Upper lobe of left lung (tissue), 6 donors: Measurements from ENCODE around the gene EBF3. TPM values are rescaled to one million over a fixed set of nuclear protein-coding genes. Genes with fewer than 3 reads are reported as not detected.

Experiments
- ATAC-seq, 2 donors: fragments of 200-7000 bp; cut with Tn5 transposase; one replicate each; pipeline ENCODE4 v1.9.1; 2022; ENCODE audit warnings: mild to moderate bottlenecking in 2 of 2, moderate library complexity in 2 of 2; ENCODE audit not compliant: low FRiP score in 2 of 2
- DNase-seq, 2 donors: peaks; one replicate each; pipeline ENCODE4 v3.0.0-alpha.2; 2019 to 2020
- H3K27ac ChIP-seq, 4 donors: fragments of 200-600 bp; sonication (generic); one replicate each; pipeline ENCODE4 v1.5.1; 2016 to 2019
- H3K27me3 ChIP-seq, 4 donors: fragments of 200-600 bp; sonication (generic); one replicate each; pipeline ENCODE4 v1.5.1; 2017 to 2019
- H3K36me3 ChIP-seq, 4 donors: fragments of 200-600 bp; sonication (generic); one replicate each; pipeline ENCODE4 v1.5.1; 2016 to 2019
- H3K4me1 ChIP-seq, 4 donors: fragments of 200-600 bp; sonication (generic); one replicate each; pipeline ENCODE4 v1.5.1; 2018 to 2019
- H3K4me3 ChIP-seq, 4 donors: fragments of 200-600 bp; sonication (generic); one replicate each; pipeline ENCODE4 v1.5.1; 2017 to 2019; ENCODE audit warnings: mild to moderate bottlenecking in 2 of 4, moderate library complexity in 1 of 4
- H3K9me3 ChIP-seq, 4 donors: fragments of 200-600 bp; sonication (generic); one replicate each; pipeline ENCODE4 v1.5.1; 2018 to 2019
- CTCF ChIP-seq, 6 experiments: fragments of 450-650 bp in 4 of 6; fragments of 200-600 bp in 2 of 6; sonication (generic) in 2 of 6; IDR thresholded peaks; one replicate each; pipeline ENCODE4 v1.5.1; 2016 to 2019; ENCODE audit warnings: antibody characterized with exemption in 6 of 6
- EP300 ChIP-seq, 4 donors: sonication (generic); formaldehyde crosslinking; IDR thresholded peaks; one replicate each; pipeline ENCODE4 v1.5.1; 2017; ENCODE audit warnings: antibody characterized with exemption in 4 of 4, control low read depth in 2 of 4
- POLR2A ChIP-seq, 4 donors: fragments of 450-650 bp; IDR thresholded peaks; one replicate each; pipeline ENCODE4 v1.5.1; 2016 to 2017; ENCODE audit warnings: antibody characterized with exemption in 4 of 4, mild to moderate bottlenecking in 2 of 4
- POLR2AphosphoS5 ChIP-seq, 2 donors: sonication (generic); formaldehyde crosslinking; IDR thresholded peaks; one replicate each; pipeline ENCODE4 v1.5.1; 2017; ENCODE audit warnings: antibody characterized with exemption in 2 of 2
- WGBS, 2 donors: methylation state at CpG; one replicate each; pipeline ENCODE4 v1.1.5; 2017 to 2018; 5-methylcytosine and 5-hydroxymethylcytosine counted together
- total RNA-seq, 6 donors: library from RNA; depleted of rRNA in 4 of 6; stranded (reverse); fragments of >200 nt in 4 of 6; gene quantifications; one replicate each; pipeline versions ENCODE4 v1.1.0 to v1.2.1, GENCODE V29; 2016 to 2021
- donor health status: DM: no; HTN: no; CAD: no; lungs with moderate emphysema.
- donor health status: DM: no; HTN: yes; CAD: no; lungs with severe emphysema.

Gene EBF3
- total RNA-seq, 6 donors from 2014 or later, result 0.06 to 0.51 TPM; not detected in 4

GRCh38 chr10:129852829-129853561 is 111.1 kb downstream of the EBF3 start:
- ATAC-seq, result no peak
- 25 to 34% methylated on average over 6 to 13 of the region's 13 CpGs for WGBS, 2 donors
- Histone ChIP-seq H3K9me3 (peaks cover 0 to 6% (median 0%) of the 10 kb centered on the region in 4 donors), H3K4me3 (peak overlapping the region in 1 of 4 donors; percentile 17), H3K4me1 (peaks cover 3 to 8% (median 7%) of the 10 kb centered on the region in 4 donors), H3K27me3 (no peaks in the 10 kb centered on the region), H3K36me3 (no peaks in the 10 kb centered on the region), H3K27ac (no peak overlapping the region)
- TF ChIP-seq POLR2A (IDR thresholded peaks at IDR 0.05) (no peak), CTCF (IDR thresholded peaks at IDR 0.05) (no peak), EP300 (IDR thresholded peaks at IDR 0.05) (no peak), POLR2AphosphoS5 (IDR thresholded peaks at IDR 0.05) (no peak)
- DNase-seq, result no peak

- WGBS, 2 donors, result 91 to 93% methylated on average over 18 to 19 of the region's 19 CpGs
- Histone ChIP-seq H3K4me3 (no peak overlapping the region), H3K9me3 (peaks cover 0 to 6% (median 0%) of the 10 kb centered on the region in 4 donors), H3K36me3 (no peaks in the 10 kb centered on the region), H3K4me1 (peaks cover 3 to 8% (median 7%) of the 10 kb centered on the region in 4 donors), H3K27ac (no peak overlapping the region), H3K27me3 (no peaks in the 10 kb centered on the region)
- TF ChIP-seq CTCF (IDR thresholded peaks at IDR 0.05), result no peak
- TF ChIP-seq POLR2A (IDR thresholded peaks at IDR 0.05), result no peak
- no peak for TF ChIP-seq POLR2AphosphoS5 (IDR thresholded peaks at IDR 0.05)
- no peak for TF ChIP-seq EP300 (IDR thresholded peaks at IDR 0.05)
- ATAC-seq, result no peak
- no peak for DNase-seq
These were observed 112.0 kb downstream of the EBF3 start for GRCh38 chr10:129851941-129852640.

- Histone ChIP-seq H3K36me3 (no peaks in the 10 kb centered on the region), H3K4me3 (no peak overlapping the region), H3K27me3 (no peaks in the 10 kb centered on the region), H3K4me1 (peaks cover 3 to 8% (median 7%) of the 10 kb centered on the region in 4 donors), H3K9me3 (no peaks in the 10 kb centered on the region), H3K27ac (no peak overlapping the region)
- DNase-seq (peak in 1 of 2 donors; percentile 50), ATAC-seq (no peak)
- 75 to 86% methylated on average over 6 to 13 of the region's 13 CpGs for WGBS, 2 donors
- TF ChIP-seq POLR2A (IDR thresholded peaks at IDR 0.05) (no peak), POLR2AphosphoS5 (IDR thresholded peaks at IDR 0.05) (no peak), EP300 (IDR thresholded peaks at IDR 0.05) (no peak), CTCF (IDR thresholded peaks at IDR 0.05) (no peak)
These were observed 113.3 kb downstream of the EBF3 start for GRCh38 chr10:129850790-129851189.

- Histone ChIP-seq H3K4me3 (no peak overlapping the region), H3K36me3 (no peaks in the 10 kb centered on the region), H3K4me1 (peaks cover 3 to 8% (median 7%) of the 10 kb centered on the region in 4 donors), H3K27ac (no peak overlapping the region), H3K9me3 (no peaks in the 10 kb centered on the region), H3K27me3 (no peaks in the 10 kb centered on the region)
- WGBS, 2 donors, result 59 to 93% methylated on average over 10 of the region's 10 CpGs
- ATAC-seq (no peak), DNase-seq (no peak)
- TF ChIP-seq POLR2A (IDR thresholded peaks at IDR 0.05) (no peak), EP300 (IDR thresholded peaks at IDR 0.05) (no peak), CTCF (IDR thresholded peaks at IDR 0.05) (no peak), POLR2AphosphoS5 (IDR thresholded peaks at IDR 0.05) (no peak)
These were observed 113.8 kb downstream of the EBF3 start for GRCh38 chr10:129850316-129850715.
